Astrocyte (in vitro differentiated cells and primary cell): ENCODE results near the gene TMC4.

Source experiments
- CTCF ChIP-seq: IDR thresholded peaks from 2 replicates; pipeline ENCODE4 v1.5.1; 2011; ENCODE audit warnings: low read depth, mild to moderate bottlenecking, inconsistent platforms, low read length, moderate library complexity; ENCODE audit not compliant: insufficient read depth
- EZH2 ChIP-seq: IDR thresholded peaks from 2 replicates; pipeline ENCODE4 v1.6.1; 2012; ENCODE audit warnings: mild to moderate bottlenecking, low read length, inconsistent platforms; ENCODE audit not compliant: insufficient read depth

GRCh38 chr19:54190503-54191010 is 17.6 kb upstream of the TMC4 start:
- TF ChIP-seq CTCF, result no peak
- TF ChIP-seq EZH2, result no peak
